Spleen (tissue), 11 donors: ENCODE measurements around the gene LRRC8B. TPM values are rescaled to one million over a fixed set of nuclear protein-coding genes. Genes with fewer than 3 reads are reported as not detected.

Experiments used
- DNase-seq: peaks from one replicate; pipeline ENCODE4 v3.0.0-alpha.2; 2020
- H3K27ac ChIP-seq, 8 donors: fragments of 200-600 bp; sonication (generic) in 7 of 8; 1 replicate in 4 of 8; 2 replicates in 4 of 8; pipeline versions ENCODE4 v1.5.0 to v1.8.0; 2016 to 2021; ENCODE audit warnings: inconsistent platforms in 4 of 8, mild to moderate bottlenecking in 4 of 8, moderate library complexity in 1 of 8
- H3K27me3 ChIP-seq, 7 donors: fragments of 200-600 bp; sonication (generic) in 6 of 7; replicated peaks in 1 of 7; 1 replicate in 4 of 7; 2 replicates in 3 of 7; pipeline versions ENCODE4 v1.5.0 to v1.8.0; 2016 to 2021; ENCODE audit warnings: inconsistent platforms in 3 of 7, mild to moderate bottlenecking in 1 of 7
- H3K36me3 ChIP-seq, 6 donors: fragments of 200-600 bp; sonication (generic) in 5 of 6; 1 replicate in 4 of 6; 2 replicates in 2 of 6; pipeline versions ENCODE4 v1.5.0 to v1.8.0; 2016 to 2021; ENCODE audit warnings: inconsistent platforms in 2 of 6
- H3K4me1 ChIP-seq, 6 donors: fragments of 200-600 bp; sonication (generic) in 5 of 6; 1 replicate in 3 of 6; 2 replicates in 3 of 6; pipeline versions ENCODE4 v1.5.0 to v1.8.0; 2016 to 2021; ENCODE audit warnings: inconsistent platforms in 3 of 6
- H3K4me3 ChIP-seq, 8 donors: fragments of 200-600 bp; sonication (generic) in 7 of 8; 1 replicate in 4 of 8; 2 replicates in 4 of 8; pipeline versions ENCODE4 v1.5.0 to v1.8.0; 2016 to 2021; ENCODE audit warnings: inconsistent platforms in 4 of 8, mild to moderate bottlenecking in 4 of 8, moderate library complexity in 2 of 8
- H3K9me3 ChIP-seq, 8 donors: fragments of 200-600 bp; sonication (generic) in 7 of 8; 1 replicate in 4 of 8; 2 replicates in 4 of 8; pipeline versions ENCODE4 v1.5.0 to v1.8.0; 2016 to 2021; ENCODE audit warnings: inconsistent platforms in 4 of 8
- POLR2A ChIP-seq, 3 donors: fragments of 450-650 bp; IDR thresholded peaks; one replicate each; pipeline ENCODE4 v1.5.1; 2017; ENCODE audit warnings: antibody characterized with exemption in 3 of 3, mild to moderate bottlenecking in 1 of 3
- POLR2AphosphoS5 ChIP-seq, 3 donors: sonication (generic); formaldehyde crosslinking; IDR thresholded peaks; one replicate each; pipeline ENCODE4 v1.5.1; 2017; ENCODE audit warnings: antibody characterized with exemption in 3 of 3
- WGBS, 5 donors: extraction: QIAGEN DNeasy Blood & Tissue Kit in 3 of 5; methylation state at CpG; one replicate each; pipeline versions ENCODE4 v1.1.5 to v1.1.7; 2013 to 2018; 5-methylcytosine and 5-hydroxymethylcytosine counted together
- intact Hi-C: fragments of 100-400 bp; cut with DNase I; formaldehyde crosslinking; loops from one replicate; pipeline ENCODE4 v1.15.0; 2023; ENCODE audit warnings: low total_unique reads
- polyA plus RNA-seq, 3 donors: library from polyadenylated mRNA; stranded (reverse); fragments of 200-250 nt; gene quantifications; one replicate each; pipeline ENCODE4 v1.2.1, GENCODE V29; 2013
- total RNA-seq, 7 donors: library from RNA; depleted of rRNA in 3 of 7; stranded (reverse); fragments of >200 nt in 3 of 7; fragmentation: NEBNext Ultra II Directional in 4 of 7; extraction: Animal tissue kit (Norgen Biotek cat#: 25700) in 4 of 7; gene quantifications; one replicate each; pipeline versions ENCODE4 v1.1.0 to v1.2.1, GENCODE V29; 2016 to 2021
- TF ChIP-seq, protein P1 (sequence below), 11 experiments: fragments of 200-600 bp in 7 of 11; fragments of 450-650 bp in 4 of 11; sonication (generic) in 4 of 11; IDR thresholded peaks in 8 of 11; conservative IDR thresholded peaks in 3 of 11; 1 replicate in 7 of 11; 2 replicates in 4 of 11; pipeline versions ENCODE4 v1.4.0 to v1.8.0; 2016 to 2021; ENCODE audit warnings: antibody characterized with exemption in 11 of 11, inconsistent platforms in 4 of 11, mild to moderate bottlenecking in 1 of 11
- donor health status: healthy with polysubstance abuse.
- donor health status: DM: no; HTN: no; CAD: no; lungs with moderate emphysema.
- donor health status: DM: no; HTN: no; CAD: no.
- donor health status: Bipolar disorder and iron deficiency.
- donor health status: healthy.
- donor health status: DM: no; HTN: no; CAD: no.
- donor health status: DM: yes; HTN: yes; CAD: no.

The LRRC8B gene
- total and polyA plus RNA-seq, 10 donors, result 1.7 to 22.5 (median 13.1) TPM

DNA sequence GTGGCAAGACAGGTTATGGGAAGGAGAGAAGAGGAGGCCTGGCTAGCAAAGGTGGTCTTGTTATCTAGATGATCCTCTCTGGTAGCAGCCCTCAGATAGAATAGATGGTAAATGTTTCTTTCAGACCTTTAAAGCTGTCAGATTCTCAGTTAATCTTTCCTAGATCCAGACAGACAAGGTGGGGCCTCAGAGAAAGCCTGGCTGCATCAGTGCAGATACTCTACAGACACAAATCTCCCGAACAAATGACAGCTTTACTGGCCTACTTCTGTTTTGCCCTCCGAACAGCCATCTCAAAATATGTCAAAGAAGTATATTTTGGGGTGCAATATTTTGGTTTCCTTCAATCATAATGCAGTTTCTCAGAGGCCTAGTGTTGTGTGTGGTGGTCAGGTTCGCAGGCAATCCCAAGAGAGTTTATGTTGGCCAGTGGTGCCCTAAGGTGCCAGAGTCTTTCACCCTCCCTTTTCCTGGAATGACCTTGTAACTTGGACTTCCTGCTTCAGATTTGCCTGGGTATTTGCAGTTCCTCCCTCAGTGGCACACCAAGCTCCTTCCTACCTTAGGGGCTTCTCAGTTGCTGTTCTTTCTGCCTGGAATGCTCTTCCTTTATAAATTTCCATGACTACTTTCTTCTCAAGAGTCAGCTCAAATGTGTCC, 7.0 kb downstream of the LRRC8B start:
- TF ChIP-seq, protein P1, sequence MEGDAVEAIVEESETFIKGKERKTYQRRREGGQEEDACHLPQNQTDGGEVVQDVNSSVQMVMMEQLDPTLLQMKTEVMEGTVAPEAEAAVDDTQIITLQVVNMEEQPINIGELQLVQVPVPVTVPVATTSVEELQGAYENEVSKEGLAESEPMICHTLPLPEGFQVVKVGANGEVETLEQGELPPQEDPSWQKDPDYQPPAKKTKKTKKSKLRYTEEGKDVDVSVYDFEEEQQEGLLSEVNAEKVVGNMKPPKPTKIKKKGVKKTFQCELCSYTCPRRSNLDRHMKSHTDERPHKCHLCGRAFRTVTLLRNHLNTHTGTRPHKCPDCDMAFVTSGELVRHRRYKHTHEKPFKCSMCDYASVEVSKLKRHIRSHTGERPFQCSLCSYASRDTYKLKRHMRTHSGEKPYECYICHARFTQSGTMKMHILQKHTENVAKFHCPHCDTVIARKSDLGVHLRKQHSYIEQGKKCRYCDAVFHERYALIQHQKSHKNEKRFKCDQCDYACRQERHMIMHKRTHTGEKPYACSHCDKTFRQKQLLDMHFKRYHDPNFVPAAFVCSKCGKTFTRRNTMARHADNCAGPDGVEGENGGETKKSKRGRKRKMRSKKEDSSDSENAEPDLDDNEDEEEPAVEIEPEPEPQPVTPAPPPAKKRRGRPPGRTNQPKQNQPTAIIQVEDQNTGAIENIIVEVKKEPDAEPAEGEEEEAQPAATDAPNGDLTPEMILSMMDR (IDR thresholded peaks at IDR 0.05 in 8 of 11, conservative IDR thresholded peaks at IDR 0.05 in 3 of 11), result no peak
- TF ChIP-seq POLR2A (IDR thresholded peaks at IDR 0.05), result no peak
- no peak for TF ChIP-seq POLR2AphosphoS5 (IDR thresholded peaks at IDR 0.05)
- Histone ChIP-seq H3K27me3 (no peaks in the 10 kb centered on the region), H3K36me3 (no peaks in the 10 kb centered on the region), H3K4me1 (peaks cover 8 to 34% (median 18%) of the 10 kb centered on the region in 6 donors), H3K27ac (no peak overlapping the region), H3K9me3 (no peaks in the 10 kb centered on the region), H3K4me3 (no peak overlapping the region)
- no peak for DNase-seq
- intact Hi-C loops, result no loop called here
- 87 to 95% (median 93%) methylated on average over 3 of the region's 3 CpGs for WGBS, 5 donors

GRCh38 chr1:89532228-89532627, 7.6 kb downstream of the LRRC8B start:
- Histone ChIP-seq H3K4me1 (peaks cover 5 to 28% (median 12%) of the 10 kb centered on the region in 6 donors), H3K27me3 (no peaks in the 10 kb centered on the region), H3K4me3 (no peak overlapping the region), H3K27ac (no peak overlapping the region), H3K36me3 (no peaks in the 10 kb centered on the region), H3K9me3 (no peaks in the 10 kb centered on the region)
- intact Hi-C loops, result no loop called here
- 89 to 93% (median 90%) methylated on average over 4 of the region's 4 CpGs for WGBS, 5 donors
- TF ChIP-seq POLR2AphosphoS5 (IDR thresholded peaks at IDR 0.05) (no peak), POLR2A (IDR thresholded peaks at IDR 0.05) (no peak)
- TF ChIP-seq, protein P1 (IDR thresholded peaks at IDR 0.05 in 8 of 11, conservative IDR thresholded peaks at IDR 0.05 in 3 of 11), result no peak
- no peak for DNase-seq

DNA sequence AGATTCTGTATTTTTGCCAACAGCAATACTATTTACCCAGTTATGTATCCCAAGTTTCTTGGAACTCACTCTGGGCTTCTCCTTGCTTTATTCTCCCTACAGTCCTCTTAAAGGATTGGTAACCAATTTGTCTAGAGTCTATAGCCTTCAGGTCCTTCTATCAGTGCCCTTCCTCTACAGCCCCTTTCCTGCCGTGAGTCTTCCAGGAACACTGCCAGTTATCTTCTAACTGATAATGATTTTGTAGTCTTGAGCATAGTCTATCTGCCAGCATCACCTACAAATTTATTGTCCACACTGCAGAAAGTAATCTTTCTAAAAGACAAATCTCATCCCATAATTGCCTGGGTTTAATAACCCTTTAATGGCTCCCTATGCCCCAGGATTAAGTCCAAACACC, 8.2 kb downstream of the LRRC8B start:
- Histone ChIP-seq H3K4me3 (no peak overlapping the region), H3K27me3 (no peaks in the 10 kb centered on the region), H3K36me3 (no peaks in the 10 kb centered on the region), H3K27ac (no peak overlapping the region), H3K4me1 (peaks cover under 1 to 28% (median 9%) of the 10 kb centered on the region in 6 donors), H3K9me3 (no peaks in the 10 kb centered on the region)
- no peak for DNase-seq
- 72 to 93% (median 76%) methylated on average over 1 of the region's 1 CpG for WGBS, 5 donors
- TF ChIP-seq POLR2A (IDR thresholded peaks at IDR 0.05), result no peak
- TF ChIP-seq, protein P1 (IDR thresholded peaks at IDR 0.05 in 8 of 11, conservative IDR thresholded peaks at IDR 0.05 in 3 of 11), result no peak
- no peak for TF ChIP-seq POLR2AphosphoS5 (IDR thresholded peaks at IDR 0.05)
- intact Hi-C loops, result no loop called here

DNA sequence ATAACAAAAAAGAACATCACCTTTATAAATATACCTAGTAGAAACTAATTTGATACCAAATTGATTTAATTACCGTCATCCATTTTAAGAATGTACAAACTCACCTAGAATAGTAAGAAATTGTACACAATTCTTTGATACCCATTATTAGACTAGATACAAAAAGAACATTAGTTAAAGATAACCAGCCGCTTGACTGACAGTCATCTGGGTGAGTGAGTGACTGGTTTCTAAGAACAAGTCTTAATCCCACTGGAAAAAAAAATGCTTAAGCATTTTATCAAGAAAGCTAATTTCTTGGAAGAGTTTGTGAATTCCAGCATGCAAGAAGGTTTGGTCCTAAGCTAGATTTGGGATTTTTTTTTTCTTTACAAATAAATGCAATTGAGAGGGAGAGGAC, 10.9 kb downstream of the LRRC8B start:
- Histone ChIP-seq H3K36me3 (no peaks in the 10 kb centered on the region), H3K9me3 (no peaks in the 10 kb centered on the region), H3K27ac (no peak overlapping the region), H3K4me3 (no peak overlapping the region), H3K27me3 (no peaks in the 10 kb centered on the region), H3K4me1 (peaks cover 0 to 32% (median 7%) of the 10 kb centered on the region in 6 donors)
- TF ChIP-seq, protein P1 (IDR thresholded peaks at IDR 0.05 in 8 of 11, conservative IDR thresholded peaks at IDR 0.05 in 3 of 11), result no peak
- no peak for TF ChIP-seq POLR2AphosphoS5 (IDR thresholded peaks at IDR 0.05)
- TF ChIP-seq POLR2A (IDR thresholded peaks at IDR 0.05), result no peak
- WGBS, 5 donors, result 95 to 99% (median 96%) methylated on average over 2 of the region's 2 CpGs
- intact Hi-C loops, result no loop called here
- no peak for DNase-seq
